HG03095 (cell line): Measurements from ENCODE around the gene CYFIP1.

Experiments used
- ATAC-seq: cut with Tn5 transposase; IDR thresholded peaks from one replicate; pipeline ENCODE4 v1.9.1; 2021; ENCODE audit warnings: moderate library complexity; ENCODE audit not compliant: unreplicated experiment

CYFIP1 gene

GRCh38 chr15:22950256-22950990 is 29.7 kb downstream of the CYFIP1 start:
- no peak for ATAC-seq

GRCh38 chr15:22949074-22949547 is 31.1 kb downstream of the CYFIP1 start:
- ATAC-seq: no peak

GRCh38 chr15:22948056-22948455 is 32.1 kb downstream of the CYFIP1 start:
- ATAC-seq: no peak

GRCh38 chr15:22947101-22948000 is 32.8 kb downstream of the CYFIP1 start:
- ATAC-seq: no peak

GRCh38 chr15:22945071-22945470 is 35.1 kb downstream of the CYFIP1 start:
- no peak for ATAC-seq

- ATAC-seq: no peak
Measured at GRCh38 chr15:22944651-22945050, 35.5 kb downstream of the CYFIP1 start.

- no peak for ATAC-seq
Measured at GRCh38 chr15:22942877-22943276, 37.3 kb downstream of the CYFIP1 start.

- ATAC-seq: no peak
Measured at GRCh38 chr15:22942306-22942855, 37.8 kb downstream of the CYFIP1 start.

GRCh38 chr15:22941179-22941578 is 39.0 kb downstream of the CYFIP1 start:
- no peak for ATAC-seq

- ATAC-seq: no peak
Measured at GRCh38 chr15:22939652-22940061, 40.5 kb downstream of the CYFIP1 start.

- ATAC-seq: no peak
Measured at GRCh38 chr15:22939051-22939450, 41.1 kb downstream of the CYFIP1 start.

GRCh38 chr15:22936577-22937472 is 43.3 kb downstream of the CYFIP1 start:
- ATAC-seq: peak; percentile 93

- no peak for ATAC-seq
Measured at GRCh38 chr15:22933641-22934061, 46.5 kb downstream of the CYFIP1 start.

GRCh38 chr15:22931784-22932536 is 48.2 kb downstream of the CYFIP1 start:
- ATAC-seq: no peak

GRCh38 chr15:22930782-22931484 is 49.2 kb downstream of the CYFIP1 start:
- ATAC-seq: no peak

GRCh38 chr15:22927761-22928160 is 52.4 kb downstream of the CYFIP1 start:
- ATAC-seq: no peak

- ATAC-seq: no peak
Measured at GRCh38 chr15:22925875-22926274, 54.3 kb downstream of the CYFIP1 start.

GRCh38 chr15:22922003-22922402 is 58.2 kb downstream of the CYFIP1 start:
- ATAC-seq: no peak

GRCh38 chr15:22919171-22919570 is 61.0 kb downstream of the CYFIP1 start:
- ATAC-seq: no peak
